HL-60 (cell line): ENCODE data around the gene EPHA4.

Experiments
- DNase-seq, 2 experiments: peaks; one replicate each; pipeline ENCODE4 v3.0.0-alpha.2; 2010 to 2020; ENCODE audit warnings: low read depth in 1 of 2, low spot score in 1 of 2
- H3K27ac ChIP-seq: fragments of 250-450 bp; sonication (Bioruptor Pico); replicated peaks from 2 replicates; pipeline ENCODE4 v1.5.1; 2020; ENCODE audit warnings: mild to moderate bottlenecking, moderate library complexity
- H3K27me3 ChIP-seq: fragments of 250-450 bp; sonication (Bioruptor Pico); 2 replicates; pipeline ENCODE4 v1.5.1; 2021; ENCODE audit warnings: mild to moderate bottlenecking, moderate library complexity; ENCODE audit not compliant: insufficient read depth, poor library complexity, severe bottlenecking
- H3K4me3 ChIP-seq: replicated peaks from 2 replicates; pipeline ENCODE4 v1.5.1; 2011; ENCODE audit warnings: mild to moderate bottlenecking, control low read depth, low read length; ENCODE audit not compliant: insufficient read depth
- GABPA ChIP-seq: IDR thresholded peaks from 2 replicates; pipeline ENCODE4 v1.6.1; 2012; ENCODE audit warnings: low read depth
- POLR2AphosphoS5 ChIP-seq: IDR thresholded peaks from 2 replicates; pipeline ENCODE4 v1.6.1; 2012; ENCODE audit warnings: low read depth
- SPI1 ChIP-seq: IDR thresholded peaks from 2 replicates; pipeline ENCODE4 v1.6.1; 2012; ENCODE audit warnings: low read depth, mild to moderate bottlenecking, borderline replicate concordance
- TF ChIP-seq, protein P1 (sequence below): IDR thresholded peaks from one replicate; pipeline ENCODE4 v1.5.1; 2011; ENCODE audit warnings: low read length, control low read depth, inconsistent platforms; ENCODE audit not compliant: insufficient read depth
- TF ChIP-seq, protein P2 (sequence below): IDR thresholded peaks from 2 replicates; pipeline ENCODE4 v1.6.1; 2012; ENCODE audit warnings: low read depth; ENCODE audit not compliant: insufficient replicate concordance

The EPHA4 gene

DNA sequence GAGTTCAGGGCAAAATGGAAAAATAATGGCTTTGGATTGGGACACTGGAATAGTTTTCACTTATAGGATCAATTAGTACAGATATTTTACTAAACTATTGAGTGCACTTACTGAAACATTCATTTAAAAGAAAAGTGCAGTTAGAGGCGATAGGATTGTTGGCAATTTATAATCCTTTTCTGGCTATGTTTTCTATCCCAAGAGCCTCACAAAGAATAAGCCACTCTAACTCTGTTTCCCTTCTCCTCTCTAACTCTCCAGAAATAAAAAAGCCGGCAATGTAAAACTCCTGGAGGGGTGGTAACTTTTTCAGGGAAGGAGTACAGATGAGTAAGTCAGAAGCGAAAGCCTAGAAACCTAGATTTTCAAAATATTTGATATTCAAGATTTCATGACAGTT, 91.3 kb downstream of the EPHA4 start:
- TF ChIP-seq, protein P1, sequence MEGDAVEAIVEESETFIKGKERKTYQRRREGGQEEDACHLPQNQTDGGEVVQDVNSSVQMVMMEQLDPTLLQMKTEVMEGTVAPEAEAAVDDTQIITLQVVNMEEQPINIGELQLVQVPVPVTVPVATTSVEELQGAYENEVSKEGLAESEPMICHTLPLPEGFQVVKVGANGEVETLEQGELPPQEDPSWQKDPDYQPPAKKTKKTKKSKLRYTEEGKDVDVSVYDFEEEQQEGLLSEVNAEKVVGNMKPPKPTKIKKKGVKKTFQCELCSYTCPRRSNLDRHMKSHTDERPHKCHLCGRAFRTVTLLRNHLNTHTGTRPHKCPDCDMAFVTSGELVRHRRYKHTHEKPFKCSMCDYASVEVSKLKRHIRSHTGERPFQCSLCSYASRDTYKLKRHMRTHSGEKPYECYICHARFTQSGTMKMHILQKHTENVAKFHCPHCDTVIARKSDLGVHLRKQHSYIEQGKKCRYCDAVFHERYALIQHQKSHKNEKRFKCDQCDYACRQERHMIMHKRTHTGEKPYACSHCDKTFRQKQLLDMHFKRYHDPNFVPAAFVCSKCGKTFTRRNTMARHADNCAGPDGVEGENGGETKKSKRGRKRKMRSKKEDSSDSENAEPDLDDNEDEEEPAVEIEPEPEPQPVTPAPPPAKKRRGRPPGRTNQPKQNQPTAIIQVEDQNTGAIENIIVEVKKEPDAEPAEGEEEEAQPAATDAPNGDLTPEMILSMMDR: no peak
- TF ChIP-seq GABPA (no peak), POLR2AphosphoS5 (no peak), SPI1 (no peak)
- TF ChIP-seq, protein P2, sequence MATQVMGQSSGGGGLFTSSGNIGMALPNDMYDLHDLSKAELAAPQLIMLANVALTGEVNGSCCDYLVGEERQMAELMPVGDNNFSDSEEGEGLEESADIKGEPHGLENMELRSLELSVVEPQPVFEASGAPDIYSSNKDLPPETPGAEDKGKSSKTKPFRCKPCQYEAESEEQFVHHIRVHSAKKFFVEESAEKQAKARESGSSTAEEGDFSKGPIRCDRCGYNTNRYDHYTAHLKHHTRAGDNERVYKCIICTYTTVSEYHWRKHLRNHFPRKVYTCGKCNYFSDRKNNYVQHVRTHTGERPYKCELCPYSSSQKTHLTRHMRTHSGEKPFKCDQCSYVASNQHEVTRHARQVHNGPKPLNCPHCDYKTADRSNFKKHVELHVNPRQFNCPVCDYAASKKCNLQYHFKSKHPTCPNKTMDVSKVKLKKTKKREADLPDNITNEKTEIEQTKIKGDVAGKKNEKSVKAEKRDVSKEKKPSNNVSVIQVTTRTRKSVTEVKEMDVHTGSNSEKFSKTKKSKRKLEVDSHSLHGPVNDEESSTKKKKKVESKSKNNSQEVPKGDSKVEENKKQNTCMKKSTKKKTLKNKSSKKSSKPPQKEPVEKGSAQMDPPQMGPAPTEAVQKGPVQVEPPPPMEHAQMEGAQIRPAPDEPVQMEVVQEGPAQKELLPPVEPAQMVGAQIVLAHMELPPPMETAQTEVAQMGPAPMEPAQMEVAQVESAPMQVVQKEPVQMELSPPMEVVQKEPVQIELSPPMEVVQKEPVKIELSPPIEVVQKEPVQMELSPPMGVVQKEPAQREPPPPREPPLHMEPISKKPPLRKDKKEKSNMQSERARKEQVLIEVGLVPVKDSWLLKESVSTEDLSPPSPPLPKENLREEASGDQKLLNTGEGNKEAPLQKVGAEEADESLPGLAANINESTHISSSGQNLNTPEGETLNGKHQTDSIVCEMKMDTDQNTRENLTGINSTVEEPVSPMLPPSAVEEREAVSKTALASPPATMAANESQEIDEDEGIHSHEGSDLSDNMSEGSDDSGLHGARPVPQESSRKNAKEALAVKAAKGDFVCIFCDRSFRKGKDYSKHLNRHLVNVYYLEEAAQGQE: no peak
- no peak for DNase-seq
- no peaks in the 10 kb centered on the region for H3K27me3 ChIP-seq
- no peak overlapping the region for H3K4me3 ChIP-seq
- no peak overlapping the region for H3K27ac ChIP-seq

DNA sequence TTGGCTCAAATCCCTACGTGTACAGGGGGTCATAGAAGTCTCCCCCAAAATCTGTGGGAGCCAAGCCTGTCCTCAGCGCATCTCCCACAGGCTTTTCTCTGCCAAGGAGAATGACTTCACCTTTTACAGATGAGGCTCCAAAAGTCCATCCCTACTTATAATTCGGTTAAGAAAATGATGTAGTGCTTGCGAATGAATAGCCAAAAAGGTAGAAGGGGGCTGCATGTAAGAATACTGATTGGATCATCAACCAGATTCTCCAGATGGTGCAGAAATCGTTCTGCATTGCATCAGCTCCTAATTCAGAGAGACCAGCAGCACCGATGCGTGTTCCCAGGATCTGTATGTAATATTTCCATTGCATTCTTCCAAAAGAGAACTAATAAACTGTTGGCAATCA, 91.9 kb downstream of the EPHA4 start:
- no peak for TF ChIP-seq SPI1
- TF ChIP-seq, protein P2: no peak
- TF ChIP-seq POLR2AphosphoS5: no peak
- TF ChIP-seq, protein P1: no peak
- TF ChIP-seq GABPA: no peak
- H3K27me3 ChIP-seq: no peaks in the 10 kb centered on the region
- no peak overlapping the region for H3K27ac ChIP-seq
- no peak for DNase-seq
- H3K4me3 ChIP-seq: no peak overlapping the region

DNA sequence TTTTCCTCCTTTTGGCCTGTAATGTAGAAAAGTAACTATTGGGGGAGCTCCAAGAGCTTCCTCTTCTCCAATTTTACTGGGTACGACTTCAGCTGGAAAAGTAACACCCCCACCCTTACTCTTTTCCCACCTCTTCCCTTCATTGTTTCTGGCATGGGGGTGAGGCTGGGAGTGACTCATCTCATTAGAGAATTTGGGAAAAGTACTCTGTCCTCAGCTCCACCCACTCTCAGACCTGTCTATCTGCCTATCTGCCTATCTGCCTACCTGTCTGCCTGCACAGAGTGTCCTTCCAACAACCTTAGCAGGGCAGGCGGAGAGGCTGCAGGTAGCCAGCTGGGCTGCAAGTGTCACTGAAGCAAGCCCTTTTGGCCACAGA, 93.6 kb downstream of the EPHA4 start:
- H3K27ac ChIP-seq: no peak overlapping the region
- H3K27me3 ChIP-seq: no peaks in the 10 kb centered on the region
- DNase-seq: no peak
- H3K4me3 ChIP-seq: no peak overlapping the region
- TF ChIP-seq, protein P1: no peak
- TF ChIP-seq, protein P2: no peak
